Activated B cell treated with CpG ODN at 0.5 μM for 24 hours (primary cell): ENCODE data around the gene CCR3. TPM values are rescaled to one million over a fixed set of nuclear protein-coding genes. Genes with fewer than 3 reads are reported as not detected.

Source experiments
- ATAC-seq: fragments of 200-7000 bp; cut with Tn5 transposase; one replicate; pipeline ENCODE4 v1.10.0; 2021; ENCODE audit warnings: low read depth, mild to moderate bottlenecking, moderate library complexity
- CTCF ChIA-PET: fragments of 350-600 bp; sonication (Branson Sonifier 250); formaldehyde crosslinking; loops from one replicate; lab custom pipeline; 2021; ENCODE audit warnings: antibody characterized with exemption; lab: Charles Lee
- POLR2A ChIA-PET: fragments of 350-600 bp; sonication (Branson Sonifier 250); formaldehyde crosslinking; loops from one replicate; lab custom pipeline; 2021; ENCODE audit warnings: antibody characterized with exemption; lab: Charles Lee
- DNase-seq: peaks from one replicate; pipeline ENCODE4 v3.0.0; 2022
- H3K27ac Mint-ChIP-seq: one replicate; pipeline ENCODE4 v1.8.0; 2020; ENCODE audit warnings: mixed read lengths
- H3K27me3 Mint-ChIP-seq: one replicate; pipeline ENCODE4 v1.8.0; 2021; ENCODE audit warnings: mixed read lengths
- H3K36me3 Mint-ChIP-seq: one replicate; pipeline ENCODE4 v1.8.0; 2021; ENCODE audit warnings: low read depth, mixed read lengths
- H3K4me1 Mint-ChIP-seq: one replicate; pipeline ENCODE4 v1.8.0; 2021; ENCODE audit warnings: mixed read lengths
- H3K4me3 Mint-ChIP-seq: one replicate; pipeline ENCODE4 v1.8.0; 2020; ENCODE audit warnings: mild to moderate bottlenecking, mixed read lengths
- H3K9me3 Mint-ChIP-seq: one replicate; pipeline ENCODE4 v1.8.0; 2020; ENCODE audit warnings: mixed read lengths
- intact Hi-C: fragments of 100-400 bp; cut with micrococcal nuclease; formaldehyde crosslinking; loops from one replicate; pipeline ENCODE4 v1.15.1; 2024
- total RNA-seq: library from RNA; stranded (reverse); gene quantifications from 2 replicates; pipeline ENCODE4 v1.2.3, GENCODE V29; 2022
- TF ChIP-seq, protein P1 (sequence below): fragments of 200-600 bp; IDR thresholded peaks from one replicate; pipeline ENCODE4 v1.8.0; 2022; ENCODE audit warnings: antibody characterized with exemption, mild to moderate bottlenecking

CCR3 gene
- total RNA-seq, 1 donor from 2014 or later = not detected

GRCh38 chr3:46221391-46221790 is 20.9 kb upstream of the CCR3 start:
- ATAC-seq (no peak), DNase-seq (no peak)
- POLR2A ChIA-PET = no interaction called here
- intact Hi-C loops = loop anchor here (5.0 kb wide), 1 partner anchor 34 kb away; no protein-coding TSS in a partner anchor
- TF ChIP-seq, protein P1, sequence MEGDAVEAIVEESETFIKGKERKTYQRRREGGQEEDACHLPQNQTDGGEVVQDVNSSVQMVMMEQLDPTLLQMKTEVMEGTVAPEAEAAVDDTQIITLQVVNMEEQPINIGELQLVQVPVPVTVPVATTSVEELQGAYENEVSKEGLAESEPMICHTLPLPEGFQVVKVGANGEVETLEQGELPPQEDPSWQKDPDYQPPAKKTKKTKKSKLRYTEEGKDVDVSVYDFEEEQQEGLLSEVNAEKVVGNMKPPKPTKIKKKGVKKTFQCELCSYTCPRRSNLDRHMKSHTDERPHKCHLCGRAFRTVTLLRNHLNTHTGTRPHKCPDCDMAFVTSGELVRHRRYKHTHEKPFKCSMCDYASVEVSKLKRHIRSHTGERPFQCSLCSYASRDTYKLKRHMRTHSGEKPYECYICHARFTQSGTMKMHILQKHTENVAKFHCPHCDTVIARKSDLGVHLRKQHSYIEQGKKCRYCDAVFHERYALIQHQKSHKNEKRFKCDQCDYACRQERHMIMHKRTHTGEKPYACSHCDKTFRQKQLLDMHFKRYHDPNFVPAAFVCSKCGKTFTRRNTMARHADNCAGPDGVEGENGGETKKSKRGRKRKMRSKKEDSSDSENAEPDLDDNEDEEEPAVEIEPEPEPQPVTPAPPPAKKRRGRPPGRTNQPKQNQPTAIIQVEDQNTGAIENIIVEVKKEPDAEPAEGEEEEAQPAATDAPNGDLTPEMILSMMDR = no peak
- CTCF ChIA-PET = interaction anchor here (1.7 kb wide), 1 partner anchor 8 kb away, joined by 3 read pairs; no protein-coding TSS in a partner anchor
- Mint-ChIP-seq H3K27me3 (no peaks in the 10 kb centered on the region), H3K36me3 (no peaks in the 10 kb centered on the region), H3K4me1 (peaks cover 45% of the 10 kb centered on the region), H3K4me3 (peak overlapping the region; percentile 5), H3K9me3 (peaks cover 3% of the 10 kb centered on the region), H3K27ac (peak overlapping the region; percentile 56)

DNA sequence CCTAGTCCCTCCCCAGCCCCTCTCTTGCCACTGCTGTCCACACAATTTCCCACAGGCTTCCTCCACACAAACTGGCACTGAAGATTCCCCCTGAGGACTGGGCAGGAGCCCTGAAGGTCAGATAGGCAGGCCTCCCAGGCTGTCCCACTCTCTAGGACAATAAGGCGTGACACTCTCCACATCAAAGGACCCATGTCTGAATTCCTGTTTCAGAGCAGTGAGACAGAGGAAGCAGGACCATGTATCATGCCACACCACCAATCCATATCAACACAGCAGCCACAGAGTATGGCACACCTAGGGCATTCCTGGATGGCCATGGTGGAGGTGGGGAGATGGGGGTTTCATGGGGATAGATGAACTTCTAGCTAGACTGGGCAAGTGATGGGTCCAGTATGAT is 20.3 kb upstream of the CCR3 start:
- H3K4me1 Mint-ChIP-seq = peaks cover 47% of the 10 kb centered on the region
- TF ChIP-seq, protein P1 = no peak
- peaks cover 5% of the 10 kb centered on the region for H3K9me3 Mint-ChIP-seq
- peak overlapping the region; percentile 30 for H3K27ac Mint-ChIP-seq
- peak overlapping the region; percentile 5 for H3K4me3 Mint-ChIP-seq
- no peak for DNase-seq
- intact Hi-C loops = loop anchor here (5.0 kb wide), 1 partner anchor 35 kb away; no protein-coding TSS in a partner anchor
- no peaks in the 10 kb centered on the region for H3K36me3 Mint-ChIP-seq
- ChIA-PET CTCF (interaction anchor here (1.0 to 1.7 kb wide), 2 partner anchors 8 to 14 kb away, joined by 3 read pairs; partner anchors contain the start of gene CCR1), POLR2A (no interaction called here)
- H3K27me3 Mint-ChIP-seq = no peaks in the 10 kb centered on the region
- no peak for ATAC-seq

DNA sequence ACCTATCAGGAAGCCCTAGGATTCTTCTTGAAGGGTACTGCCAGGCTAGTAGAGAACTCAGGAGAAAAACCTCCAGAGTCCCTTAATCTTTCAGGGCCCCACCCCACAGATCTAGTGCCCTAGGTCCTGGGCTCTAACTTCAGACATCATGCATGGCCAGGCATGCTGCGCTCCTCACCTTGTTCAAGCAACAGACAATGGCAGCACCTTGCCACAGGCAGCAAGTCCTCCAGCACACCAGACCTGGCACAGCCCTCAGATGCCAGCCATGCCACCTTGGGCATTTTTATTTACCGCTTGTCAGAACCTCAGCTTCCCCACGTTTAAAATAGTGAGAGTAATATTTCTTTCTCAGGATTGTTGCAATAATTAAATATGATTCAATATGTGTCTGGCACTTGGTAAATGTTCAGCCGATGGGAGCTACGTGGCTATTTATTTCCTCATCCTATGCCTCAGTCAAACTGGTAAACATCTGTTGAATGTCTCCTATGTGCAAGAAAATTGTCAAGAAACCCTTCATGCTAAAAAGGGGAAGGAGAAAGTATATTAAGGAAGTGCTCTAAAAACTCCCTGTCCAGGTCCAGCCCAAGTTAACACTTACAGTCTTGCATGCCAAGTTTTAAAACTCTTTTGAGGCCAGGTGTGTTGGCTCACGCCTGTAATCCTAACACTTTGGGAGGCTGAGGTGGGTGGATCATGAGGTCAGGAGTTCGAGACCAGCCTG is 19.7 kb upstream of the CCR3 start:
- ChIA-PET POLR2A (interaction anchor here (0.6 kb wide), 1 partner anchor 20 kb away, joined by 3 read pairs; the partner anchor contains the start of gene CCR3), CTCF (interaction anchor here (1.0 to 1.7 kb wide), 2 partner anchors 9 to 14 kb away, joined by 3 read pairs; partner anchors contain the start of gene CCR1)
- Mint-ChIP-seq H3K4me3 (peak overlapping the region; percentile 3), H3K4me1 (peaks cover 51% of the 10 kb centered on the region), H3K27ac (peak overlapping the region; percentile 36), H3K9me3 (peaks cover 5% of the 10 kb centered on the region), H3K36me3 (no peaks in the 10 kb centered on the region), H3K27me3 (no peaks in the 10 kb centered on the region)
- TF ChIP-seq, protein P1 = no peak
- ATAC-seq (peak; percentile 61), DNase-seq (no peak)
- intact Hi-C loops = loop anchor here (5.0 kb wide), 1 partner anchor 35 kb away; no protein-coding TSS in a partner anchor

- H3K4me3 Mint-ChIP-seq = no peak overlapping the region
- peaks cover 5% of the 10 kb centered on the region for H3K9me3 Mint-ChIP-seq
- H3K36me3 Mint-ChIP-seq = no peaks in the 10 kb centered on the region
- DNase-seq (no peak), ATAC-seq (no peak)
- POLR2A ChIA-PET = no interaction called here
- H3K27me3 Mint-ChIP-seq = peaks cover 3% of the 10 kb centered on the region
- peaks cover 34% of the 10 kb centered on the region for H3K4me1 Mint-ChIP-seq
- TF ChIP-seq, protein P1 = no peak
- CTCF ChIA-PET = no interaction called here
- H3K27ac Mint-ChIP-seq = no peak overlapping the region
- intact Hi-C loops = no loop called here
Measured at GRCh38 chr3:46228260-46229242, 13.7 kb upstream of the CCR3 start.
